HG03095 (cell line): ENCODE measurements around the gene EPN1.

ENCODE experiments used
- ATAC-seq: cut with Tn5 transposase; IDR thresholded peaks from one replicate; pipeline ENCODE4 v1.9.1; 2021; ENCODE audit warnings: moderate library complexity; ENCODE audit not compliant: unreplicated experiment

The EPN1 gene

GRCh38 chr19:55678121-55678671, 3.2 kb downstream of the EPN1 start:
- peak; percentile 62 for ATAC-seq

- ATAC-seq = no peak
Measured at GRCh38 chr19:55679343-55680257, 4.6 kb downstream of the EPN1 start.

- no peak for ATAC-seq
Measured at GRCh38 chr19:55680339-55681130, 5.5 kb downstream of the EPN1 start.

GRCh38 chr19:55681131-55682092, 6.4 kb downstream of the EPN1 start:
- no peak for ATAC-seq

- ATAC-seq = no peak
Measured at GRCh38 chr19:55683449-55684261, 8.6 kb downstream of the EPN1 start.

GRCh38 chr19:55684946-55685681, 10.1 kb downstream of the EPN1 start:
- ATAC-seq = no peak

GRCh38 chr19:55685776-55686175, 10.8 kb downstream of the EPN1 start:
- no peak for ATAC-seq

GRCh38 chr19:55686311-55687050, 11.5 kb downstream of the EPN1 start:
- ATAC-seq = no peak

GRCh38 chr19:55687281-55688201, 12.5 kb downstream of the EPN1 start:
- no peak for ATAC-seq

- no peak for ATAC-seq
Measured at GRCh38 chr19:55688422-55689218, 13.6 kb downstream of the EPN1 start.

- no peak for ATAC-seq
Measured at GRCh38 chr19:55689411-55690108, 14.5 kb downstream of the EPN1 start.

GRCh38 chr19:55690109-55690768, 15.2 kb downstream of the EPN1 start:
- ATAC-seq = no peak

- ATAC-seq = no peak
Measured at GRCh38 chr19:55690769-55691545, 15.9 kb downstream of the EPN1 start.
